SK-N-MC (cell line): ENCODE measurements around the gene EXPH5.

Experiments
- DNase-seq: peaks from one replicate; pipeline ENCODE4 v3.0.0-alpha.2; 2011; ENCODE audit warnings: low read depth, low spot score
- H3K27ac ChIP-seq: fragments of 200-600 bp; sonication (generic); 2 replicates; pipeline ENCODE4 v1.5.1; 2016; ENCODE audit warnings: mixed run types
- H3K36me3 ChIP-seq: fragments of 200-600 bp; sonication (generic); 2 replicates; pipeline ENCODE4 v1.6.1; 2017; ENCODE audit warnings: antibody characterized with exemption, low read length, mixed read lengths; ENCODE audit not compliant: insufficient read depth
- H3K4me3 ChIP-seq: fragments of 200-600 bp; sonication (generic); 2 replicates; pipeline ENCODE4 v1.5.1; 2016
- H3K9ac ChIP-seq: fragments of 200-600 bp; sonication (generic); 2 replicates; pipeline ENCODE4 v1.8.0; 2017; ENCODE audit warnings: mixed run types, mixed read lengths; ENCODE audit not compliant: insufficient read length
- H3K9me3 ChIP-seq: fragments of 200-600 bp; sonication (generic); 2 replicates; pipeline ENCODE4 v1.6.1; 2017; ENCODE audit warnings: low read depth, mild to moderate bottlenecking, antibody characterized with exemption, low read length, moderate library complexity, mixed read lengths
- EZH2 ChIP-seq: fragments of 200-600 bp; sonication (generic); IDR thresholded peaks from one replicate; pipeline ENCODE4 v1.6.1; 2017; ENCODE audit warnings: antibody characterized with exemption
- FOXP2 ChIP-seq: optimal IDR thresholded peaks from 2 replicates; pipeline ENCODE3; 2011; ENCODE audit warnings: mild to moderate bottlenecking, moderate library complexity; ENCODE audit not compliant: insufficient read depth; ENCODE audit errors: extremely low read length, control extremely low read depth
- POLR2AphosphoS5 ChIP-seq: IDR thresholded peaks from 2 replicates; pipeline ENCODE4 v1.6.1; 2012; ENCODE audit warnings: mild to moderate bottlenecking, low read depth, low read length, borderline replicate concordance

EXPH5 gene

GRCh38 chr11:108522318-108522717 lies 71.2 kb downstream of the EXPH5 start:
- Histone ChIP-seq H3K4me3 (no peak overlapping the region), H3K9me3 (no peaks in the 10 kb centered on the region), H3K27ac (no peak overlapping the region), H3K36me3 (no peaks in the 10 kb centered on the region), H3K9ac (no peak overlapping the region)
- no peak for DNase-seq
- TF ChIP-seq EZH2: no peak
- TF ChIP-seq POLR2AphosphoS5: no peak
- no peak for TF ChIP-seq FOXP2

GRCh38 chr11:108518581-108518980 lies 75.0 kb downstream of the EXPH5 start:
- H3K9ac ChIP-seq: no peak overlapping the region
- H3K27ac ChIP-seq: no peak overlapping the region
- H3K4me3 ChIP-seq: no peak overlapping the region
- TF ChIP-seq FOXP2 (no peak), POLR2AphosphoS5 (no peak), EZH2 (no peak)
- DNase-seq: no peak
- no peaks in the 10 kb centered on the region; the same call in 1 of the 2 replicates for H3K36me3 ChIP-seq
- no peaks in the 10 kb centered on the region for H3K9me3 ChIP-seq

DNA sequence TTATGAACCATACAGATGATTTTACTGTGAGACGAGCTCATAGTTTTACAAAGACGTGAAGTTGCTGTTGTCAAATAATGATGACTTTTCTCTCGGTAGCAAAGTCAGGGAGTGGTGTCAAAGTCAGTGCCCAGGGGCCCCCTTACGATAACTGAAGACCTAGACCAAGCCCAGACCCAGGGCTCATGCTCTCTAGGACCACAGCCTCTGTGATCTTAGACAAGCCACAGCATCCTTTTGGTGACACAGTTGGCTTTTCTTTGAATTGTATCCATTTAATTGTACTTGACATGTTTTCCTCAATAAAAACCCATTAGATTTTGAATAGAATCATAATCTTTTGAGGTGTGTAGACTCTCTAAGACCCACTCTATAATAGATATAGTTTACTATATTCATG lies 77.4 kb downstream of the EXPH5 start:
- H3K4me3 ChIP-seq: no peak overlapping the region
- no peaks in the 10 kb centered on the region for H3K9me3 ChIP-seq
- H3K27ac ChIP-seq: no peak overlapping the region
- no peaks in the 10 kb centered on the region; the same call in 1 of the 2 replicates for H3K36me3 ChIP-seq
- H3K9ac ChIP-seq: no peak overlapping the region
- DNase-seq: no peak
- TF ChIP-seq EZH2 (no peak), POLR2AphosphoS5 (no peak), FOXP2 (no peak)

DNA sequence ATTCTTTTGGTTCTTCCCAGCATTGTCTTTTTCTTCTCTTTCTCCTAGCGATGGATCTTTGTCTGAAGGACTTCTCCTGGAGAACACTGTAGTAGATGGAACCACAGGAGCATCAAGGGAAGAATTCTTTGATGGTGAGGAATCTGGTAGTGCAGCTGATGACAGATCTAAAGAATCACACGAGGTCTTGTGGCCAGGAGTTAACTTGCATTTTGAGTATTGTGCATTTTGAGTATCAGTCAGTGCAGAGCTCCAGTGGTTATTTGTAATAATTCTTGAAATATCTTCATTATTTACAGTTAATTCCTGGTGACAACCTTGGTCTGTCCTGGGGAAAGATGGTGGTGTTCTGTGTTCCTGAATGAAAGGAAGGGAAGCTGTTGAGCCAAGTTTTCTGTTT lies 80.9 kb downstream of the EXPH5 start:
- no peak overlapping the region for H3K27ac ChIP-seq
- no peak overlapping the region for H3K9ac ChIP-seq
- TF ChIP-seq POLR2AphosphoS5 (no peak), FOXP2 (no peak), EZH2 (no peak)
- no peaks in the 10 kb centered on the region; the same call in 1 of the 2 replicates for H3K36me3 ChIP-seq
- H3K4me3 ChIP-seq: no peak overlapping the region
- no peak for DNase-seq
- H3K9me3 ChIP-seq: no peaks in the 10 kb centered on the region

GRCh38 chr11:108511851-108512474 lies 81.6 kb downstream of the EXPH5 start:
- TF ChIP-seq POLR2AphosphoS5: no peak
- H3K9ac ChIP-seq: no peak overlapping the region

DNA sequence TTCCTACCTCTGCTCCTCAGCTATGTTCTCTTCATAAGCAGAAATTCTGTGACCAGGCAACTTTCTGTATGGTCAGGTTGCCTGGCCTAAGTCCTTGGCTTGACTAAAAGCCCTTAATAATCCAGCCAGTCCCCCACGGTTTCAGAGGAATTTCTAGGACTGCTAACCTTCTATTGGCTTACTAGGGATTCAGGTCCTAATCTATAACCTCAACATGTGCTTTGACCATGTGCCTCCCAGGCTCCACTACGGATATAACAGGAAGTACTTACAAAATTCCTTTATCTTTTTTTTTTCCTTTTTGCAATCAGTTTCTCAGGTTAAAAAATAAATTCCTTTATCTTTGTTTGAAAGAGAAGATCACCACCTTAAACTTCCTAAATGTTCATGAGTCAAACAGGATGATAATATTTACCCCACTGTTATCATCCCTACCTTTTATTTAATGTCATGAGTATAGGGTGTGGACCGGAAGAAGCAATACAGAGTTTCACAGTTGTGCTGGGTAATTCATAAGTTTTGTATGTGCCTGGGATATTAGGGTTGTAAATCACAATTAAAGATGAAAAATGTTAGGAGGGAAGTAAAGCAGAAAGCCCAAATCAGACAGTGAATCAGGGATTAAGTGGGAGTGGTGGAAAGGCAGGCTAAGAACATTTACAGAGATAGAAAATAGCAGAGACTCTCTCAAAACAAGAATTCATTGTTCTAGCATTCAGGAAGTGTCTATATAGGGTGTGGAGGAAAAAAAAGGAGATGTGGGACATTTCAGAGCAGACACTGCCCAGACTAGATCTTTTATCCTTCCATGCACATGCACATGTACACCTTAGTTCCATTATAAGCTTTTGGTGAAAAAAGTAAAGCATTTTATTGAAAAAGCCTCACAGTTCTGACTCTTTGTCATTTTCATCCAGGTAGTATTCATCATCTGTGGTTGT lies 84.6 kb downstream of the EXPH5 start:
- Histone ChIP-seq H3K4me3 (no peak overlapping the region), H3K36me3 (no peaks in the 10 kb centered on the region), H3K27ac (0 out of 2 replicates have a peak overlapping the region, but pooled peaks have one; percentile 42), H3K9me3 (no peaks in the 10 kb centered on the region), H3K9ac (no peak overlapping the region)
- TF ChIP-seq POLR2AphosphoS5 (no peak), EZH2 (no peak), FOXP2 (no peak)
- DNase-seq: no peak

More at GRCh38 chr11:108511851-108512474, 81.6 kb downstream of the EXPH5 start:
- H3K36me3 ChIP-seq: no peaks in the 10 kb centered on the region; the same call in 1 of the 2 replicates
- no peak overlapping the region for H3K4me3 ChIP-seq
- no peaks in the 10 kb centered on the region for H3K9me3 ChIP-seq
- no peak overlapping the region for H3K27ac ChIP-seq
- no peak for DNase-seq

DNA sequence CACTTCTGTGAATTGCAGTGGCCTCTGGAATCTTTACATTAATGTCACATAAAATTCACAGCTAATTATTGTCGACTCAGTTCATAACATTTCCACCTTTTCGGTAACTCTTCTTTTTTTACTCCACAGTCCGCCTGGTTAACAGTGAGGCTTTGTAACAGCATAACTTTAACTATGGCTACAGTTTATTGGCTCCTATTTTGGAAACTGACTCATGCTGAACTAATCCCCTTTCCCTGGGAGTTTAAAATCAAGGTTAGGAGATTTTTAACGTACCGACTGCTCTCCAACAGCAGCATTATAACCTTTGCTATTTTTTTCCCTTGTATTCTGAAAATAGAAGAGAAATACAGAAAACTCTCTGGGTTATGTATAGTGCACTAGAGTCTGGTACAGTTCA lies 92.2 kb downstream of the EXPH5 start:
- H3K36me3 ChIP-seq: no peaks in the 10 kb centered on the region
- no peak for DNase-seq
- no peak overlapping the region for H3K9ac ChIP-seq
- TF ChIP-seq FOXP2 (no peak), POLR2AphosphoS5 (no peak), EZH2 (no peak)
- no peak overlapping the region for H3K4me3 ChIP-seq
- no peak overlapping the region for H3K27ac ChIP-seq
- no peaks in the 10 kb centered on the region for H3K9me3 ChIP-seq

DNA sequence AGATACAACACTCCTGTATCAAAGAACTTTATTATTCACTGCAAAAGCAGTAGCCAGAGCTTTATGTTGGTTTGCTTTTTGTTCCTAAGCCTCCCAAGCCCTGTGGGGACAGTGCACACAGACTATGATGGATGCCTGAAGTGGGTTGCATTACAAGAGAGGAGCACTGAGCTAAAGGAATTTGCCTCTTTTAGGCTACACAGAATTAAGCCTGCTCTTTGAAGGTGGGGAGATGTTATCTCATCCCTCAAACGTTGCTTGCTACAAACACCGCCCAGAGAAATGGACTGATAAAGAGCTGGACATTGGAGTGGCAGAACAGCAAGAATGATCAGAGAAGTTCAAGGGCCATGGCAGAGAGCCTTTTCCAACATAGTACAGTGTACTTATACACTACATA lies 92.8 kb downstream of the EXPH5 start:
- TF ChIP-seq POLR2AphosphoS5: no peak
- TF ChIP-seq FOXP2: no peak
- TF ChIP-seq EZH2: no peak
- Histone ChIP-seq H3K36me3 (no peaks in the 10 kb centered on the region), H3K4me3 (no peak overlapping the region), H3K9me3 (no peaks in the 10 kb centered on the region), H3K9ac (no peak overlapping the region), H3K27ac (no peak overlapping the region)
- DNase-seq: no peak

DNA sequence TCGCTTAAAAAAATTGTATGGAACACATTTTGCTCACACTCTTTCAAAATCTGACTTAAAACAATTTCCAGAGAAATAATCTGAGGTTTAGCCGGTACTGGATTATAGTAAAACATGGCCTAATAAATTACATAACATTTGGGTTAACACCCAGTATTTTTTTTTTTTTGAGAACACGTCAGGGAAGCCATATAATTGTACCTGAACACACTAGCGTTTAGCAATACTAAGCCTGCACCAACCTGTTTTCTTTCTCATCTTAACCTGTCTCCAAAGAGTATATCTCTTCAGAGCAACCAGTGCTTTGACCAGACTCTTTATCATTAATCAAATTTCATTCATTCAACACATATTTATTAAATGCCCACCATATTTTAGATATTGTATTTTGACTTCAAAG lies 93.4 kb downstream of the EXPH5 start:
- Histone ChIP-seq H3K27ac (no peak overlapping the region), H3K36me3 (no peaks in the 10 kb centered on the region), H3K9ac (no peak overlapping the region), H3K9me3 (no peaks in the 10 kb centered on the region), H3K4me3 (no peak overlapping the region)
- DNase-seq: no peak
- TF ChIP-seq FOXP2 (no peak), EZH2 (no peak), POLR2AphosphoS5 (no peak)
